H1 (cell line): ENCODE results near the gene UBASH3B. TPM values are rescaled to one million over a fixed set of nuclear protein-coding genes. Genes with fewer than 3 reads are reported as not detected.

Source experiments
- CTCF ChIA-PET: fragments of 300-600 bp; sonication (Branson Sonifier 250); formaldehyde crosslinking; loops from one replicate; lab custom pipeline; 2021; ENCODE audit not compliant: partially characterized antibody; lab: Charles Lee
- POLR2A ChIA-PET: fragments of 300-600 bp; sonication (Branson Sonifier 250); formaldehyde crosslinking; loops from one replicate; lab custom pipeline; 2021; ENCODE audit warnings: inconsistent platforms; ENCODE audit not compliant: partially characterized antibody; lab: Charles Lee
- DNase-seq, 2 experiments: peaks; one replicate each; pipeline versions ENCODE4 v3.0.0 to v3.0.0-alpha.2; 2010 to 2022; ENCODE audit warnings: low spot score in 2 of 2, low read depth in 1 of 2, mixed read lengths in 1 of 2
- FAIRE-seq: peaks from 2 replicates; lab custom pipeline; 2011; peaks lifted over from hg19 to GRCh38; lab: Jason Lieb, UNC
- H2AFZ ChIP-seq: 2 replicates; pipeline ENCODE4 v1.8.1; 2012; ENCODE audit warnings: low read length, inconsistent platforms
- H2AK5ac ChIP-seq: 2 replicates; pipeline ENCODE4 v1.6.1; 2013; ENCODE audit warnings: low read depth, low read length
- H2BK120ac ChIP-seq: replicated peaks from 2 replicates; pipeline ENCODE3; 2013; ENCODE audit warnings: low read depth, low read length, inconsistent platforms
- H2BK12ac ChIP-seq: 2 replicates; pipeline ENCODE4 v1.6.1; 2013; ENCODE audit warnings: low read depth, low read length
- H2BK15ac ChIP-seq: 2 replicates; pipeline ENCODE4 v1.6.1; 2013; ENCODE audit warnings: low read length
- H2BK20ac ChIP-seq: 2 replicates; pipeline ENCODE4 v1.6.1; 2013; ENCODE audit warnings: low read length
- H2BK5ac ChIP-seq: 2 replicates; pipeline ENCODE4 v1.6.1; 2013; ENCODE audit warnings: low read depth, low read length
- H3K14ac ChIP-seq: 2 replicates; pipeline ENCODE4 v1.6.1; 2013; ENCODE audit warnings: inconsistent platforms; ENCODE audit not compliant: insufficient read length
- H3K18ac ChIP-seq: 2 replicates; pipeline ENCODE4 v1.6.1; 2013; ENCODE audit warnings: low read length; ENCODE audit errors: extremely low read depth
- H3K23ac ChIP-seq: 2 replicates; pipeline ENCODE4 v1.6.1; 2013; ENCODE audit warnings: inconsistent platforms; ENCODE audit not compliant: insufficient read length
- H3K23me2 ChIP-seq: 2 replicates; pipeline ENCODE4 v1.6.1; 2013; ENCODE audit warnings: low read depth, low read length
- H3K27ac ChIP-seq: 2 replicates; pipeline ENCODE4 v1.6.1; 2011; ENCODE audit warnings: low read depth, low read length, inconsistent platforms
- H3K27me3 ChIP-seq, 4 experiments: replicated peaks in 1 of 4; 1 replicate in 1 of 4; 2 replicates in 3 of 4; pipeline versions ENCODE4 v1.6.1 to v1.8.1; 2011 to 2013; ENCODE audit warnings: low read length in 3 of 4, mild to moderate bottlenecking in 3 of 4, inconsistent platforms in 2 of 4, mixed read lengths in 2 of 4, moderate library complexity in 1 of 4; ENCODE audit not compliant: control insufficient read depth in 3 of 4, insufficient read depth in 3 of 4; ENCODE audit errors: extremely low read depth in 1 of 4
- H3K36me3 ChIP-seq, 4 experiments: 2 replicates each; pipeline versions ENCODE4 v1.6.1 to v1.8.1; 2011 to 2013; ENCODE audit warnings: mild to moderate bottlenecking in 4 of 4, low read length in 3 of 4, moderate library complexity in 2 of 4, control low read depth in 1 of 4, inconsistent platforms in 1 of 4; ENCODE audit not compliant: insufficient read depth in 4 of 4, control insufficient read depth in 2 of 4
- H3K4ac ChIP-seq: replicated peaks from 2 replicates; pipeline ENCODE3; 2013; ENCODE audit warnings: low read length, low read depth, mixed read lengths, inconsistent platforms; ENCODE audit not compliant: insufficient read length
- H3K4me1 ChIP-seq, 4 experiments: replicated peaks in 1 of 4; 1 replicate in 1 of 4; 2 replicates in 3 of 4; pipeline versions ENCODE4 v1.6.1 to v1.8.1; 2011 to 2013; ENCODE audit warnings: low read length in 3 of 4, inconsistent platforms in 2 of 4, mixed read lengths in 1 of 4; ENCODE audit not compliant: insufficient read depth in 4 of 4, control insufficient read depth in 3 of 4
- H3K4me2 ChIP-seq, 2 experiments: 2 replicates each; pipeline versions ENCODE4 v1.6.1 to v1.8.1; 2011 to 2013; ENCODE audit warnings: low read depth in 2 of 2, low read length in 2 of 2, control low read depth in 1 of 2, inconsistent platforms in 1 of 2, mild to moderate bottlenecking in 1 of 2; ENCODE audit not compliant: insufficient read depth in 1 of 2
- H3K4me3 ChIP-seq, 4 experiments: fragments of 200-600, 300-600 bp in 1 of 4; sonication (generic), shearing (Covaris generic), sonication (Bioruptor Twin) in 1 of 4; 2 replicates each; pipeline versions ENCODE4 v1.5.1 to v1.8.1; 2011 to 2016; ENCODE audit warnings: low read length in 4 of 4, low read depth in 3 of 4, control low read depth in 2 of 4, inconsistent platforms in 2 of 4, mild to moderate bottlenecking in 2 of 4, mixed read lengths in 1 of 4, moderate library complexity in 1 of 4; ENCODE audit not compliant: insufficient read depth in 2 of 4; ENCODE audit errors: extremely low read depth in 1 of 4
- H3K56ac ChIP-seq: replicated peaks from 2 replicates; pipeline ENCODE3; 2013; ENCODE audit warnings: low read depth, mild to moderate bottlenecking, mixed read lengths, low read length, inconsistent platforms; ENCODE audit not compliant: insufficient read length
- H3K79me1 ChIP-seq: 2 replicates; pipeline ENCODE4 v1.6.1; 2013; ENCODE audit warnings: low read depth, low read length, control low read depth
- H3K79me2 ChIP-seq, 2 experiments: 2 replicates each; pipeline versions ENCODE4 v1.6.1 to v1.8.1; 2012 to 2013; ENCODE audit warnings: low read length in 2 of 2, mild to moderate bottlenecking in 2 of 2, inconsistent platforms in 1 of 2; ENCODE audit not compliant: insufficient read depth in 2 of 2, control insufficient read depth in 1 of 2
- H3K9ac ChIP-seq, 4 experiments: replicated peaks in 1 of 4; 1 replicate in 1 of 4; 2 replicates in 3 of 4; pipeline versions ENCODE4 v1.6.1 to v1.8.1; 2011 to 2013; ENCODE audit warnings: low read depth in 3 of 4, low read length in 3 of 4, control low read depth in 2 of 4, mild to moderate bottlenecking in 2 of 4, moderate library complexity in 2 of 4, inconsistent platforms in 1 of 4; ENCODE audit errors: extremely low read depth in 1 of 4
- H3K9me3 ChIP-seq, 2 experiments: 2 replicates each; pipeline versions ENCODE4 v1.6.1 to v1.8.1; 2012 to 2013; ENCODE audit warnings: mild to moderate bottlenecking in 2 of 2, moderate library complexity in 2 of 2, control low read depth in 1 of 2, inconsistent platforms in 1 of 2, low read depth in 1 of 2, low read length in 1 of 2, mixed read lengths in 1 of 2; ENCODE audit not compliant: insufficient read depth in 2 of 2
- H4K20me1 ChIP-seq, 2 experiments: replicated peaks in 1 of 2; 2 replicates each; pipeline versions ENCODE3 to v1.8.1; 2011 to 2013; ENCODE audit warnings: inconsistent platforms in 2 of 2, low read length in 2 of 2, mild to moderate bottlenecking in 1 of 2; ENCODE audit not compliant: insufficient read depth in 2 of 2, control insufficient read depth in 1 of 2
- H4K5ac ChIP-seq: 2 replicates; pipeline ENCODE4 v1.6.1; 2013; ENCODE audit warnings: low read length, low read depth, mixed read lengths, inconsistent platforms; ENCODE audit not compliant: insufficient read length
- H4K8ac ChIP-seq: 2 replicates; pipeline ENCODE4 v1.8.0; 2013; ENCODE audit warnings: mild to moderate bottlenecking, moderate library complexity, low read length, inconsistent platforms; ENCODE audit not compliant: insufficient read depth; ENCODE audit errors: extremely low read depth
- H4K91ac ChIP-seq: replicated peaks from 2 replicates; pipeline ENCODE3; 2013; ENCODE audit warnings: low read length, mixed read lengths, inconsistent platforms; ENCODE audit not compliant: insufficient read length
- BRCA1 ChIP-seq: IDR thresholded peaks from 2 replicates; pipeline ENCODE4 v1.6.1; 2012; ENCODE audit warnings: low read depth, low read length, improper control_type of control experiment
- NRF1 ChIP-seq: IDR thresholded peaks from 2 replicates; pipeline ENCODE4 v1.6.1; 2011; ENCODE audit warnings: mild to moderate bottlenecking, low read depth, low read length, improper control_type of control experiment
- WGBS, 2 experiments: shearing (Covaris generic) in 1 of 2; methylation state at CpG; one replicate each; pipeline versions ENCODE4 v1.1.6 to v1.1.7; 2013 to 2015; ENCODE audit warnings: low lambda C conversion rate in 2 of 2, mixed read lengths in 2 of 2, inconsistent platforms in 1 of 2, low coverage in 1 of 2, missing lambda C conversion rate in 1 of 2; ENCODE audit not compliant: insufficient replicate concordance in 2 of 2, insufficient coverage in 1 of 2, insufficient read length in 1 of 2; ENCODE audit errors: extremely low coverage in 1 of 2, missing lambda C conversion rate in 1 of 2; 5-methylcytosine and 5-hydroxymethylcytosine counted together
- polyA plus RNA-seq, 7 experiments: library from polyadenylated mRNA; depleted of rRNA in 3 of 7; stranded (reverse) in 5 of 7; unstranded in 2 of 7; fragments of >200 nt in 5 of 7; fragments of 200-250 nt in 2 of 7; gene quantifications; 1 replicate in 5 of 7; 2 replicates in 1 of 7; 4 replicates in 1 of 7; pipeline versions ENCODE4 v1.2.1 to v1.2.3, GENCODE V29; 2011 to 2013; ENCODE audit warnings: missing spikeins in 2 of 7, mixed read lengths in 2 of 7
- total RNA-seq: library from RNA; stranded (reverse); fragmentation: NEBNext Ultra II Directional; extraction: Animal tissue kit (Norgen Biotek cat#: 25700); gene quantifications from 2 replicates; pipeline ENCODE4 v1.2.1, GENCODE V29; 2021

UBASH3B gene
- total and polyA plus RNA-seq, 2 of the 8 experiments (the other 6 are each of a cell fraction or from before 2014, with no cell fraction given): 7.5 to 9.5 TPM

DNA sequence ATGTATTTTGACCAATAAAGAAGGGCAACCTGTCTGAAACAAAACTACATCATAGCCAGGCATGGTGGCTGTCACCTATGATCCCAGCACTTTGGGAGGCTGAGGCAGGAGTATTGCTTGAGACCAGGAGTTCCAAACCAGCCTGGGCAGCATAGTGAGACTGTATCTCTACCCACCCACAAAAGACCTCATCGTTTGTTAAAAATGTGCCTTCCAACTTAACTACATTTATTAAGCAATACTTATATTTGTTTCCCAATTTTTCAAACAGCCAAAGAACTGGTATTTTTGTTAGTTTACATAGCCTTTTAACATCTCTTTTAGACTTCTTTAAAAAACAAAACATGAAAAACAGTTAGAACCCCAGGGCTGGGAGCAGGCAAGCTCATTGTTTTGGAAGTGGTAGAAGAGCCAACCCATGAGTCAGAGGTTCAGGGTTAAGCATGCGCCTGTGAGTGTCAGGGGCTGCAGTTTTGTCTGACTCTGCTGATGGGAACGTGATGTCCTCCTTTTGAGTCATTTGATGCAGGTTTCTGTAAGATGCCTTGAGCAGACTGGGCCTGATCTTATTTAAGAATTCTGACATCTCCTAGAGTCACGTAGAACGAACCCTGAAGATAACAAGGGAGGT lies 128.9 kb downstream of the UBASH3B start:
- Histone ChIP-seq H3K23ac (no peak overlapping the region), H2BK12ac (no peak overlapping the region), H4K20me1 (no peaks in the 10 kb centered on the region), H3K9me3 (no peaks in the 10 kb centered on the region), H3K79me2 (no peaks in the 10 kb centered on the region), H3K56ac (no peak overlapping the region), H4K8ac (no peak overlapping the region), H2BK15ac (no peak overlapping the region), H2BK5ac (no peak overlapping the region), H3K9ac (no peak overlapping the region), H3K4me3 (no peak overlapping the region), H3K14ac (no peak overlapping the region), H3K27ac (no peak overlapping the region), H3K79me1 (no peaks in the 10 kb centered on the region), H2BK120ac (no peak overlapping the region), H3K4me1 (peaks cover 0 to 2% (median 0%) of the 10 kb centered on the region in 4 experiments; a peak in 3 of 7 replicates), H3K36me3 (no peaks in the 10 kb centered on the region), H3K18ac (no peak overlapping the region; the same call in 1 of the 2 replicates), H2BK20ac (no peak overlapping the region), H2AFZ (no peak overlapping the region), H2AK5ac (no peak overlapping the region), H3K23me2 (no peaks in the 10 kb centered on the region), H4K5ac (no peak overlapping the region), H3K4me2 (no peak overlapping the region), H4K91ac (no peak overlapping the region), H3K4ac (no peak overlapping the region), H3K27me3 (no peaks in the 10 kb centered on the region)
- 86% methylated on average over 5 of the region's 5 CpGs; no CpG with 5 or more reads in 1 of the 2 experiments for WGBS, 2 experiments
- CTCF ChIA-PET: interaction anchor here (0.6 to 24.9 kb wide), 6 partner anchors 13 to 167 kb away, joined by 3 to 356 read pairs (median 41); no protein-coding TSS in a partner anchor
- POLR2A ChIA-PET: no interaction called here
- FAIRE-seq (no peak), DNase-seq (no peak)
- no peak for TF ChIP-seq NRF1
- no peak for TF ChIP-seq BRCA1
